ENCODE results near the gene GNG5. TPM values are rescaled to one million over a fixed set of nuclear protein-coding genes. Genes with fewer than 3 reads are reported as not detected.

The GNG5 gene
- total RNA-seq, 1 experiment from 2014 or later, result 49.9 TPM

- no TSS peak for BruUV-seq (replicated peaks)
- ATAC-seq, result no peak
- Histone ChIP-seq H3K27me3 (ENCODE audit: low read length) (no peaks in the 10 kb centered on the region), H3K9ac (ENCODE audit: low read length) (no peak overlapping the region), H3F3A (ENCODE audit: low read length, unreplicated experiment) (no peaks in the 10 kb centered on the region), H3K9me3 (ENCODE audit: low read length) (no peaks in the 10 kb centered on the region), H2AFZ (ENCODE audit: low read length) (no peak overlapping the region), H3K4me1 (ENCODE audit: insufficient read depth, low read length) (peaks cover 16% of the 10 kb centered on the region), H3K27ac (ENCODE audit: low read length) (no peak overlapping the region), H3K36me3 (ENCODE audit: low read depth, low read length) (no peaks in the 10 kb centered on the region), H3K4me3 (ENCODE audit: low read length) (no peak overlapping the region), H3K9me2 (replicated peaks; ENCODE audit: low read length) (no peaks in the 10 kb centered on the region), H4K20me1 (ENCODE audit: low read length) (no peaks in the 10 kb centered on the region), H3K4me2 (ENCODE audit: low read length) (no peak overlapping the region), H3K79me2 (ENCODE audit: low read length) (no peaks in the 10 kb centered on the region)
- intact Hi-C loops (cut with micrococcal nuclease), result no loop called here
- no peak for DNase-seq
- TF ChIP-seq, protein P1, sequence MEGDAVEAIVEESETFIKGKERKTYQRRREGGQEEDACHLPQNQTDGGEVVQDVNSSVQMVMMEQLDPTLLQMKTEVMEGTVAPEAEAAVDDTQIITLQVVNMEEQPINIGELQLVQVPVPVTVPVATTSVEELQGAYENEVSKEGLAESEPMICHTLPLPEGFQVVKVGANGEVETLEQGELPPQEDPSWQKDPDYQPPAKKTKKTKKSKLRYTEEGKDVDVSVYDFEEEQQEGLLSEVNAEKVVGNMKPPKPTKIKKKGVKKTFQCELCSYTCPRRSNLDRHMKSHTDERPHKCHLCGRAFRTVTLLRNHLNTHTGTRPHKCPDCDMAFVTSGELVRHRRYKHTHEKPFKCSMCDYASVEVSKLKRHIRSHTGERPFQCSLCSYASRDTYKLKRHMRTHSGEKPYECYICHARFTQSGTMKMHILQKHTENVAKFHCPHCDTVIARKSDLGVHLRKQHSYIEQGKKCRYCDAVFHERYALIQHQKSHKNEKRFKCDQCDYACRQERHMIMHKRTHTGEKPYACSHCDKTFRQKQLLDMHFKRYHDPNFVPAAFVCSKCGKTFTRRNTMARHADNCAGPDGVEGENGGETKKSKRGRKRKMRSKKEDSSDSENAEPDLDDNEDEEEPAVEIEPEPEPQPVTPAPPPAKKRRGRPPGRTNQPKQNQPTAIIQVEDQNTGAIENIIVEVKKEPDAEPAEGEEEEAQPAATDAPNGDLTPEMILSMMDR (conservative IDR thresholded peaks at IDR 0.05; ENCODE audit: low read depth, low read length), result no peak
- TF ChIP-seq EZH2phosphoT487 (IDR thresholded peaks at IDR 0.05; ENCODE audit: borderline replicate concordance, low read length) (no peak), EZH2 (IDR thresholded peaks at IDR 0.05; ENCODE audit: low read length, unreplicated experiment) (no peak)
- ChIA-PET POLR2A (ENCODE audit: unreplicated experiment) (no interaction called here), CTCF (no interaction called here)
Observed at GRCh38 chr1:84538599-84538998, 32.2 kb upstream of the GNG5 start.

- POLR2A ChIA-PET (ENCODE audit: unreplicated experiment), result interaction anchor here (0.6 kb wide), 1 partner anchor 47 kb away, joined by 3 read pairs; no protein-coding TSS in a partner anchor
- Histone ChIP-seq H3F3A (ENCODE audit: low read length, unreplicated experiment) (no peaks in the 10 kb centered on the region), H3K9me3 (ENCODE audit: low read length) (no peaks in the 10 kb centered on the region), H3K4me1 (ENCODE audit: insufficient read depth, low read length) (no peaks in the 10 kb centered on the region), H3K27me3 (ENCODE audit: low read length) (no peaks in the 10 kb centered on the region), H3K9me2 (replicated peaks; ENCODE audit: low read length) (no peaks in the 10 kb centered on the region), H3K4me2 (ENCODE audit: low read length) (no peak overlapping the region), H3K79me2 (ENCODE audit: low read length) (no peaks in the 10 kb centered on the region), H4K20me1 (ENCODE audit: low read length) (no peaks in the 10 kb centered on the region), H2AFZ (ENCODE audit: low read length) (no peak overlapping the region), H3K4me3 (ENCODE audit: low read length) (no peak overlapping the region), H3K27ac (ENCODE audit: low read length) (no peak overlapping the region), H3K36me3 (ENCODE audit: low read depth, low read length) (no peaks in the 10 kb centered on the region), H3K9ac (ENCODE audit: low read length) (no peak overlapping the region)
- no peak for DNase-seq
- CTCF ChIA-PET, result no interaction called here
- no peak for ATAC-seq
- no TSS peak for BruUV-seq (replicated peaks)
- TF ChIP-seq EZH2phosphoT487 (IDR thresholded peaks at IDR 0.05; ENCODE audit: borderline replicate concordance, low read length) (no peak), EZH2 (IDR thresholded peaks at IDR 0.05; ENCODE audit: low read length, unreplicated experiment) (no peak)
- TF ChIP-seq, protein P1 (conservative IDR thresholded peaks at IDR 0.05; ENCODE audit: low read depth, low read length), result no peak
- intact Hi-C loops (cut with micrococcal nuclease), result no loop called here
Observed at GRCh38 chr1:84525779-84526178, 19.4 kb upstream of the GNG5 start.

- Histone ChIP-seq H2AFZ (ENCODE audit: low read length) (no peak overlapping the region), H3K4me3 (ENCODE audit: low read length) (no peak overlapping the region), H3K9me2 (replicated peaks; ENCODE audit: low read length) (no peaks in the 10 kb centered on the region), H3K9ac (ENCODE audit: low read length) (no peak overlapping the region), H3K36me3 (ENCODE audit: low read depth, low read length) (no peaks in the 10 kb centered on the region), H3F3A (ENCODE audit: low read length, unreplicated experiment) (no peaks in the 10 kb centered on the region), H3K27ac (ENCODE audit: low read length) (no peak overlapping the region), H3K27me3 (ENCODE audit: low read length) (no peaks in the 10 kb centered on the region), H3K4me2 (ENCODE audit: low read length) (no peak overlapping the region), H3K9me3 (ENCODE audit: low read length) (no peaks in the 10 kb centered on the region), H3K79me2 (ENCODE audit: low read length) (no peaks in the 10 kb centered on the region), H3K4me1 (ENCODE audit: insufficient read depth, low read length) (no peaks in the 10 kb centered on the region), H4K20me1 (ENCODE audit: low read length) (no peaks in the 10 kb centered on the region)
- intact Hi-C loops (cut with micrococcal nuclease), result no loop called here
- DNase-seq (no peak), ATAC-seq (no peak)
- ChIA-PET POLR2A (ENCODE audit: unreplicated experiment) (interaction anchor here (0.7 kb wide), 1 partner anchor 81 kb away, joined by 6 read pairs; no protein-coding TSS in a partner anchor), CTCF (no interaction called here)
- BruUV-seq (replicated peaks), result no TSS peak
- TF ChIP-seq, protein P1 (conservative IDR thresholded peaks at IDR 0.05; ENCODE audit: low read depth, low read length), result no peak
- no peak for TF ChIP-seq EZH2phosphoT487 (IDR thresholded peaks at IDR 0.05; ENCODE audit: borderline replicate concordance, low read length)
- TF ChIP-seq EZH2 (IDR thresholded peaks at IDR 0.05; ENCODE audit: low read length, unreplicated experiment), result no peak
Observed at GRCh38 chr1:84524590-84524989, 18.2 kb upstream of the GNG5 start.
